H1 (cell line): Measurements from ENCODE around the gene RTTN. TPM values are rescaled to one million over a fixed set of nuclear protein-coding genes. Genes with fewer than 3 reads are reported as not detected.

Source experiments
- CBX8 ChIP-seq: fragments of 300-800, 300-1000 bp; sonication (generic); IDR thresholded peaks from 2 replicates; pipeline ENCODE4 v1.7.1; 2016; ENCODE audit warnings: low read depth, low read length, borderline replicate concordance
- CTCF ChIP-seq, 3 experiments: IDR thresholded peaks; 1 replicate in 2 of 3; 2 replicates in 1 of 3; pipeline versions ENCODE4 v1.5.1 to v1.6.1; 2011; ENCODE audit warnings: low read length in 3 of 3, mild to moderate bottlenecking in 3 of 3, inconsistent platforms in 2 of 3, low read depth in 1 of 3, moderate library complexity in 1 of 3; ENCODE audit not compliant: insufficient read depth in 1 of 3; ENCODE audit errors: control extremely low read depth in 1 of 3
- HDAC2 ChIP-seq, 2 experiments: fragments of 300-600 bp in 1 of 2; sonication (generic) in 1 of 2; IDR thresholded peaks; 2 replicates each; pipeline ENCODE4 v1.6.1; 2011 to 2012; ENCODE audit warnings: low read depth in 2 of 2, low read length in 2 of 2, mild to moderate bottlenecking in 2 of 2, moderate library complexity in 2 of 2, borderline replicate concordance in 1 of 2, inconsistent platforms in 1 of 2
- polyA plus RNA-seq, 7 experiments: library from polyadenylated mRNA; depleted of rRNA in 3 of 7; stranded (reverse) in 5 of 7; unstranded in 2 of 7; fragments of >200 nt in 5 of 7; fragments of 200-250 nt in 2 of 7; gene quantifications; 1 replicate in 5 of 7; 2 replicates in 1 of 7; 4 replicates in 1 of 7; pipeline versions ENCODE4 v1.2.1 to v1.2.3, GENCODE V29; 2011 to 2013; ENCODE audit warnings: missing spikeins in 2 of 7, mixed read lengths in 2 of 7
- total RNA-seq: library from RNA; stranded (reverse); fragmentation: NEBNext Ultra II Directional; extraction: Animal tissue kit (Norgen Biotek cat#: 25700); gene quantifications from 2 replicates; pipeline ENCODE4 v1.2.1, GENCODE V29; 2021

Gene RTTN
- total and polyA plus RNA-seq, 2 of the 8 experiments (the other 6 are each of a cell fraction or from before 2014, with no cell fraction given): 9.1 to 21.4 TPM

DNA sequence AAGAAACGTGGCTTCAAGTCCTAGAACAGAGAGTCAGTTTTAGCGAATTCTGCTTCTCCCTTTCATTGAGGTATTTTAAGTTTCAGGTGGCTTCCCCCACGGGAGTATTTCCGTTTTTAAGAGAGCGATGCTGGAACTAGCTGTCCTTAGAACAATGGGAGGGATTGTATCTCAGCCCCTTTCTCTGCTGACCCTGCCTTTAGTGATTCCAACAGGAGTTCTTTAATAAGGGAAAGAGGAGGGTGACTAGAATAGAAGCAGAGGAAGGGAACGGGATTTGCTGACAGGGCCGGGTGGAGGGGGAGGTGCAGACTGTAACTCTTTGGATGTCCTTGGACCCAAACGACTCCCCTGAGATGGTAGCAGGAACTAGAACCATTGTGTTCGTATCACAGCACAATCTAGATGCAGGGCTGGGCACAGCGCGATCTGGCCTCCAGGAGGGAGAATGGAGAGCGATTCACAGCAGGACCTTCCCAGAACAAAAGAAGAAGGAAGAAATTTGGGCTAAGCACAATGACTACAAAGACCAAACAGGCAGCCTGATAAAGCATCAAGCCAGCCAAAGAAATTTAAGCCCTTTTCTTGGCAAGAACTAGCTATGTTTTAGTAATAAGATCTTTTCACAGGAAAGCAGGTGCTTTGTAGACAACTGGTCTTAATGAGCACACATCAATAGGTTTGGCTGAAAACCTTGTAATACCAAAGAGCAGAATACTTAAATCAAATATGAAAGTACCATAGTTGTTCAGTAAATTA, 15.8 kb upstream of the RTTN start (continued):
- TF ChIP-seq HDAC2 (IDR thresholded peaks at IDR 0.05; ENCODE audit: borderline replicate concordance in 1 of 2, low read depth in 2 of 2, low read length in 2 of 2): 0 out of 4 replicates have a peak, but pooled peaks of 1 of the 2 experiments have one; percentile 18
- no peak for TF ChIP-seq CBX8
- TF ChIP-seq CTCF (IDR thresholded peaks at IDR 0.05; ENCODE audit: control extremely low read depth in 1 of 3, insufficient read depth in 1 of 3, low read depth in 1 of 3, low read length in 3 of 3): peak in 1 of 3 experiments; percentile 13; a peak in 1 of 4 replicates
